ENCODE measurements around the gene RUNX3.

- TF ChIP-seq POLR2AphosphoS5 (IDR thresholded peaks at IDR 0.05; ENCODE audit: low read depth, low read length) (no peak), JUND (IDR thresholded peaks at IDR 0.05; ENCODE audit: low read length) (no peak), CTCF (IDR thresholded peaks at IDR 0.05; ENCODE audit: control extremely low read depth in 1 of 3, insufficient read depth in 1 of 3, low read depth in 1 of 3, low read length in 3 of 3) (no peak), HDAC2 (IDR thresholded peaks at IDR 0.05; ENCODE audit: borderline replicate concordance in 1 of 2, low read depth in 2 of 2, low read length in 2 of 2) (no peak), POLR2A (IDR thresholded peaks at IDR 0.05; ENCODE audit: control extremely low read depth in 1 of 2, low read depth in 2 of 2, low read length in 2 of 2) (no peak), GABPA (IDR thresholded peaks at IDR 0.05; ENCODE audit: borderline replicate concordance, insufficient read depth, low read length) (no peak), RAD21 (IDR thresholded peaks at IDR 0.05 in 1 of 2, conservative IDR thresholded peaks at IDR 0.05 in 1 of 2; ENCODE audit: low read depth in 2 of 2, low read length in 2 of 2) (no peak), NRF1 (IDR thresholded peaks at IDR 0.05; ENCODE audit: low read depth, low read length) (no peak), EZH2 (IDR thresholded peaks at IDR 0.05; ENCODE audit: low read depth, low read length, severe bottlenecking) (no peak)
Observed at GRCh38 chr1:24926563-24927249, 3.4 kb downstream of the RUNX3 start.

Data from H1 (cell line).